Measurements from ENCODE around the gene SLC47A1. TPM values are rescaled to one million over a fixed set of nuclear protein-coding genes. Genes with fewer than 3 reads are reported as not detected.
"Not testable (repeated sequence)": the region's sequence is repeated elsewhere in the genome, so short reads cannot be mapped to it uniquely, and the experiment has no call there.

Gene SLC47A1
- total and polyA plus RNA-seq, 2 of the 13 experiments (the other 11 are each of a cell fraction or from before 2014, with no cell fraction given), result 42.1 to 67.5 TPM

DNA sequence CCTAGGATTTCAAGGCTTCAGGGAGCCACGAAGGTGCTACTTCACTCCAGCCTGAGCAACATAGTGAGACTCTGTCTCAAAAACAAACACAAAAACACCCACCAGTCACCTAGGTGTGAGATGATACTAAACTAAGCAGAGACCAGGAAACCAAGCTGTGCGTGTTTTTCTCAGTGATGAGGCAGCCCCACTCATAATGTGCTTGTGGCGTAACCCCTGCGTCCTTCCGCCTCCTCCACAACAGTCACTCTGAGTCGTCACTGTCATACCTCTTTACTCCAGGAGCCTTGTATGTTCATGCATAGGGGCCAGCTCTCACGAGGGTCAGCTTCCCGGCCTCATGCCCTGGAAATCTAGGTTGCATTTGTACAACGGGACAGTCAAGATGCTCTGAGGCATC lies 31.1 kb upstream of the SLC47A1 start (continued):
- no peak for TF ChIP-seq ZSCAN31 (CRISPR knock-in tag; IDR thresholded peaks at IDR 0.05; ENCODE audit: low read depth)
- TF ChIP-seq ZMYM3 (CRISPR knock-in tag; IDR thresholded peaks at IDR 0.05), result no peak
- TF ChIP-seq ZNF547 (CRISPR knock-in tag; IDR thresholded peaks at IDR 0.05), result no peak
- TF ChIP-seq, protein P1, sequence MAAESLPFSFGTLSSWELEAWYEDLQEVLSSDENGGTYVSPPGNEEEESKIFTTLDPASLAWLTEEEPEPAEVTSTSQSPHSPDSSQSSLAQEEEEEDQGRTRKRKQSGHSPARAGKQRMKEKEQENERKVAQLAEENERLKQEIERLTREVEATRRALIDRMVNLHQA (CRISPR knock-in tag; IDR thresholded peaks at IDR 0.05), result no peak
- no peak for TF ChIP-seq ZBTB42 (CRISPR knock-in tag; IDR thresholded peaks at IDR 0.05)
- TF ChIP-seq, protein P2, sequence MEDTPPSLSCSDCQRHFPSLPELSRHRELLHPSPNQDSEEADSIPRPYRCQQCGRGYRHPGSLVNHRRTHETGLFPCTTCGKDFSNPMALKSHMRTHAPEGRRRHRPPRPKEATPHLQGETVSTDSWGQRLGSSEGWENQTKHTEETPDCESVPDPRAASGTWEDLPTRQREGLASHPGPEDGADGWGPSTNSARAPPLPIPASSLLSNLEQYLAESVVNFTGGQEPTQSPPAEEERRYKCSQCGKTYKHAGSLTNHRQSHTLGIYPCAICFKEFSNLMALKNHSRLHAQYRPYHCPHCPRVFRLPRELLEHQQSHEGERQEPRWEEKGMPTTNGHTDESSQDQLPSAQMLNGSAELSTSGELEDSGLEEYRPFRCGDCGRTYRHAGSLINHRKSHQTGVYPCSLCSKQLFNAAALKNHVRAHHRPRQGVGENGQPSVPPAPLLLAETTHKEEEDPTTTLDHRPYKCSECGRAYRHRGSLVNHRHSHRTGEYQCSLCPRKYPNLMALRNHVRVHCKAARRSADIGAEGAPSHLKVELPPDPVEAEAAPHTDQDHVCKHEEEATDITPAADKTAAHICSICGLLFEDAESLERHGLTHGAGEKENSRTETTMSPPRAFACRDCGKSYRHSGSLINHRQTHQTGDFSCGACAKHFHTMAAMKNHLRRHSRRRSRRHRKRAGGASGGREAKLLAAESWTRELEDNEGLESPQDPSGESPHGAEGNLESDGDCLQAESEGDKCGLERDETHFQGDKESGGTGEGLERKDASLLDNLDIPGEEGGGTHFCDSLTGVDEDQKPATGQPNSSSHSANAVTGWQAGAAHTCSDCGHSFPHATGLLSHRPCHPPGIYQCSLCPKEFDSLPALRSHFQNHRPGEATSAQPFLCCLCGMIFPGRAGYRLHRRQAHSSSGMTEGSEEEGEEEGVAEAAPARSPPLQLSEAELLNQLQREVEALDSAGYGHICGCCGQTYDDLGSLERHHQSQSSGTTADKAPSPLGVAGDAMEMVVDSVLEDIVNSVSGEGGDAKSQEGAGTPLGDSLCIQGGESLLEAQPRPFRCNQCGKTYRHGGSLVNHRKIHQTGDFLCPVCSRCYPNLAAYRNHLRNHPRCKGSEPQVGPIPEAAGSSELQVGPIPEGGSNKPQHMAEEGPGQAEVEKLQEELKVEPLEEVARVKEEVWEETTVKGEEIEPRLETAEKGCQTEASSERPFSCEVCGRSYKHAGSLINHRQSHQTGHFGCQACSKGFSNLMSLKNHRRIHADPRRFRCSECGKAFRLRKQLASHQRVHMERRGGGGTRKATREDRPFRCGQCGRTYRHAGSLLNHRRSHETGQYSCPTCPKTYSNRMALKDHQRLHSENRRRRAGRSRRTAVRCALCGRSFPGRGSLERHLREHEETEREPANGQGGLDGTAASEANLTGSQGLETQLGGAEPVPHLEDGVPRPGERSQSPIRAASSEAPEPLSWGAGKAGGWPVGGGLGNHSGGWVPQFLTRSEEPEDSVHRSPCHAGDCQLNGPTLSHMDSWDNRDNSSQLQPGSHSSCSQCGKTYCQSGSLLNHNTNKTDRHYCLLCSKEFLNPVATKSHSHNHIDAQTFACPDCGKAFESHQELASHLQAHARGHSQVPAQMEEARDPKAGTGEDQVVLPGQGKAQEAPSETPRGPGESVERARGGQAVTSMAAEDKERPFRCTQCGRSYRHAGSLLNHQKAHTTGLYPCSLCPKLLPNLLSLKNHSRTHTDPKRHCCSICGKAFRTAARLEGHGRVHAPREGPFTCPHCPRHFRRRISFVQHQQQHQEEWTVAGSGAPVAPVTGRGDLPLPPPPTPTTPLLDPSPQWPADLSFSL (CRISPR knock-in tag; IDR thresholded peaks at IDR 0.05), result no peak

DNA sequence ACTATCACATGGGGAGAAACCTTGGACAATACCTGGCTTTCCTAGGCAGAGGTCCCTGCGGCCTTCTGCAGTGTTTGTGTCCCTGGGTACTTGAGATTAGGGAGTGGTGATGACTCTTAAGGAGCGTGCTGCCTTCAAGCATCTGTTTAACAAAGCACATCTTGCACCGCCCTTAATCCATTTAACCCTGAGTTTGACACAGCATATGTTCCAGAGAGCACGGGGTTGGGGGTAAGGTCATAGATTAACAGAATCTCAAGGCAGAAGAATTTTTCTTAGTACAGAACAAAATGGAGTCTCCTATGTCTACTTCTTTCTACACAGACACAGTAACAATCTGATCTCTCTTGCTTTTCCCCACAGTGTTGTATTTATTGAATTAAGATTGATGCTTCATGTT lies 28.1 kb upstream of the SLC47A1 start:
- intact Hi-C loops (cut with micrococcal nuclease; ENCODE audit: unreplicated experiment); FAIRE-seq: not testable (repeated sequence)
- WGBS (ENCODE audit: low lambda C conversion rate), result 39% methylated on average over 3 of the region's 4 CpGs

More for the DNA sequence above, 28.1 kb upstream of the SLC47A1 start:
- Histone ChIP-seq H3K4me1 (ENCODE audit: insufficient read depth, low read length) (peaks cover 22% of the 10 kb centered on the region), H3K27me3 (ENCODE audit: control insufficient read depth in 1 of 2, insufficient read depth in 2 of 2, low read length in 2 of 2) (peaks cover 0 to 13% of the 10 kb centered on the region in 2 experiments; a peak in 3 of 5 replicates)
- DNase-seq (ENCODE audit: low spot score); H3K36me3 ChIP-seq (replicated peaks in 1 of 2; ENCODE audit: control insufficient read depth in 1 of 2, insufficient read depth in 2 of 2, low read length in 2 of 2); H3K4me3 ChIP-seq (replicated peaks in 1 of 3; ENCODE audit: insufficient read depth in 1 of 3, low read depth in 2 of 3, low read length in 3 of 3); CTCF ChIA-PET (ENCODE audit: low intra/inter-chr PET ratio, low total read pairs); H4K20me1 ChIP-seq (ENCODE audit: insufficient read depth, low read length); ATAC-seq; POLR2A ChIA-PET; H3K9ac ChIP-seq (ENCODE audit: insufficient read depth, low read depth, low read length); H2AFZ ChIP-seq (ENCODE audit: low read length); H3K79me2 ChIP-seq (ENCODE audit: insufficient read depth, low read length); H3K9me3 ChIP-seq (ENCODE audit: low read length); H3K4me2 ChIP-seq (ENCODE audit: low read depth, low read length); H3K27ac ChIP-seq (ENCODE audit: extremely low read length, insufficient read depth, low read length); BruUV-seq (replicated peaks): not testable (repeated sequence)
- in situ Hi-C loops (cut with HindIII; ENCODE audit: extremely low pct_ligation_motif_present, low pct_unique_long_range_greater_than_20kb), result loop anchor here (25.0 kb wide), 1 partner anchor 207 kb away; the partner anchor contains the start of gene SLC47A2
